Measurements from ENCODE around the gene TMEM220.
"Not testable (repeated sequence)": the region's sequence is repeated elsewhere in the genome, so short reads cannot be mapped to it uniquely, and the experiment has no call there.

The TMEM220 gene

DNA sequence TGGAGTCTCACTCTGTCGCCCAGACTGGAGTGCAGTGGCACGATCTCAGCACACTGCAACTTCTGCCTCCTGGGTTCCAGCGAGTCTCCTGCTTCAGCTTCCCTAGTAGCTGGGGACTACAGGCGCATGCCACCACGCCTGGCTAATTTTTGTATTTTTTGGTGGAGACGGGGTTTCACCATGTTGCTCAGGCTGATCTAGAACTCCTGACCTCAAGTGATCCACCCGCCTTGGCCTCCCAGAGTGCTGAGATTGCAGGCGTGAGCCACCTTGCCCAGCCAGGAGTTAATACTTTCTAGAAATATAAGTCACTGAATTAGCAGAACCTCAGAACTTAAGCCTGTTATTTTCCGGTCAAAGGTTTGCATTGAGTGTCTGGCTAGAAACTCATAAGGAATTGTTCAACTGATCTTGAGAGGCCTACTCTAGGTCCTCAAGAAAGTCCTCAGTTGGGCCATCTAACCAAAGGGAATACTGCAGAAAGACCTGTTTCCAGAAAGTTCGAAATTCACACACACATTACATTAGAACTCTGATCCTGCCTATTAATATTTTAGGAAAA is 1.4 kb downstream of the TMEM220 start:
- DNase-seq (ENCODE audit: low spot score), result no peak

DNA sequence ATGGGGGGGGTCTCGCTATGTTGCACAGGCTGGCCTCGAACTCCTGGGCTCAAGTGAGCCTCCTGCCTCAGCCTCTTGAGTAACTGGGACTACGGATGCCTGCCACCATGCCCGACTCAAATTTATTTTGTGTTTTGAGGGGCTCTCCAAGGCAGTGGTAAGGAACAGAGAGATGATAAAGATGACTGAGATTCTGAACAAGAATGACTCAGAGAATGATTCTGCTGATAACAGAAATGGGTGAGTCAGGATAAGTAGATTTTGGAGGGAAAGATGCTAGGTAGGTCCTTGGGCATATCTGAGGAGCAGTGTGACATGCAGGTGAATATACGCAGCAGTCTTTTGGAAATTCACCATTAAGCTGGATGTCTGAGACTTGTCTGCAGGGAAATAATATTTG is 2.6 kb downstream of the TMEM220 start:
- no peak for DNase-seq (ENCODE audit: low spot score)

DNA sequence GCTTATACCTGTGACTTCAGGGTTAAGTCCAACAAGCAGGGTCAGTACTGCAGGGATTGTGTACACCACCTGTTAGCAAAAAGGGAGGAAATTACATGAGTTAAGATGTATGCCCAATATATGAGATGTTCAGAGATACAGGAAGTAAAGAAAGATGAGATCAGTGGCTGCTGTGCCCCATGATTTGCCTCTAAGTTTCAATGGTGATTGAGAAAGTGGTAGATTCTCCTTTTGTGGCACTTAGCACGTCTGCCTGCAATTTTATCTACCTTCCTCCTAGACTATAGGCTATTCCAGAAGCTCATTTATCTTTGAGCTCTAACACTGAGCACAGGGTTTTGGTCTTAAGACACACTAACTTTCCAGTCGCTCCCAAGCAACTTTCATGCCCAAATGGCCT is 3.6 kb downstream of the TMEM220 start:
- DNase-seq (ENCODE audit: low spot score), result no peak

DNA sequence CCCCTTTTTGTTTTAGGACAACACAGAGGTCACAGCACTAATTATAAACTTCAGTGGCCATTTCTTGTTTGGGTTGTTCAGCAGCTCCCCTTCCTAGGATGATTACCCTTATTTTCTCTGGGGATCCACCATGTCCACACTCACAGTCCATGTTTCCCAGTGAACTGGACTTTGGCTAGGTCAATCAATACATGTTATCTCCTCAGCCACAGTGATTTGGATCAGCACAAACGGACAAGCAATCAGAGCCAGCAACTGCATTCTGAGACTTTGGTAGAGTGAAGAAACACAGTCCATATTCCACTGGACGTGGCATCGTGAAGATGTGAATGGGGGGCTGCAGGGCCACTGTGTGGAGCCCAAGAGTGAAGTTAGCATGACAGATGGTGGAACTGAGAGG is 4.6 kb downstream of the TMEM220 start:
- no peak for DNase-seq (ENCODE audit: low spot score)

DNA sequence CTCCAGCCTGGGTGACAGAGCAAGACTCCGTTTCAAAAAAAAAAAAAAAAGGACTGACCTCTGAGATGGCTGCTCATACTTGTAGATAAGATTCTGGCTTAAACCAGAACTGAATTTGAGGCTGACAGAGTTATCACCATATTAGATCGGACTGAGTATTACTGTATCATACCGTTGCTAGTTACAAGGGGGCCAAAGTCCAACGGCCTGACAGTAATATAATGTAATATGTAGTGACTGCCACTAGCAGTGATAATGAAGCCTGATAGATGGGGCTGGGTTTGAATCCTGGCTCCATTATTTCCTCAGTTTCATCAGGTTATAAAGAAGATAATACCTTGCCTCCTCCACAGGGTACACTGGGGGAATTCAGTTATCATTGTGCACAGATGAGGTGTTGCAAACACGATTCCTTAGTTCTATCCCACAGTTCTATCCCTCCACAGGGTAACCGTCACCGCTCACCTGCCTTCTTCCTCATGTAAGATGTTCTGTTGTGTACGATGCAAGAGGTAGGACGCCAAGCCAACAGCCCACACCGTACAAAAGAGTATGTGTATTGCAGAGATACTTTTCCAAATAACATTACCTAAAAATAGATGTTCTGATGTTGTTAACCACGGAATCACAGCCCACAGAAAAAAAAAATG is 5.2 kb downstream of the TMEM220 start:
- DNase-seq (ENCODE audit: low spot score), result no peak

DNA sequence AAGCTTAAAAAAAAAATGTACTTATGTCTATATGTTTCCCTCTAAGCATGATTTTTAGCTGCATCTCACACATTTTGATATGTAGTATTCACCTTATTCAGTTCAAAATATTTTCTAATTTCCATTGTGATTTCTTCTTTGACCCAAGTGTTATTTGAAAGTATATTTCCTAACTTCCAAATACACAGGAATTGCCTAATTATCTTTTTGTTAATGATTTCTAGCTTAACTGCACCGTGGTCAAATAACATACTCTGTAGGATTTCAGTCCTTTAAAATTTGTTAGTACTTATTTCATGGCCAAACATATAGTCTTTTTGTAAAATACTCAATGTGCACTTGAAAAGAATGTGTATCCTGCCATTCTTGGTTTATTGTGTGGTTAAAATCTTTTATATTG is 11.3 kb downstream of the TMEM220 start:
- DNase-seq (ENCODE audit: low spot score), result no peak

DNA sequence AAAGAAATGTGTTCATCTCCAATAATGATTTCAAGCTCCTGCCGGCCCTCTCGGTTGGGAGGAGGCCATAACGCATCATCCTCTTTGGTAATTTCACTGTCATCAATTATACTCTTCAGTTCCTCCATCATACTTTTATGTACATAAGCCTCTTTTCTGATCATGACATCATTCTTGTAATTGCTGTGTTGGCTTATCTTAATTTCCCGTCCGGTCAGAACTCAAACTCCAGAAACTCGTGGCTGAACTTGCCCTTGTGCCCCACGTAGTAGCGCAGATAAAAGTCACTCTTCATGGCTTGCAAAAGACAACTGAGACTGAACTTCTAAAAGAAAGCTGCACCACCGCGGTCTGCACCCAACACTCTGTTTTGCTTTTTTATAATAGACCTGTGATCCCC is 13.6 kb downstream of the TMEM220 start:
- DNase-seq (ENCODE audit: low spot score), result no peak

DNA sequence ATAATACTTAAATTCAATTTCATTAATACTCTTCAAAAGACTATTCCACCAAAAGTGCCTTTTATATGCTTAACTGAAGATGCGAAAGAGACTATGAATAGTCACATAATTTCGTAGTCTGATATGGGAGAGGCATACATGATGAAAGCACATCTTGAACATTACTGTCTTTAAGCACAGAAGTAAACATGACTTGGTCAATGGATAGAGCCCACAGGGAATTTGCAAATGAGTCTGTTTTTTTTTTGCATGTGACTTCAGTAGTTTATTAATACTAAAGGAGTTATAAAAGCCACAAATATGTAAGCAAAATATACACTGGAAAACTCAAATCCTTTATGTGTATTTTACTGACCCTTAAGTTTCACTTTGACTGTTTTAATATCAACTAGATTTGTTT is 16.5 kb downstream of the TMEM220 start:
- DNase-seq (ENCODE audit: low spot score), result no peak

DNA sequence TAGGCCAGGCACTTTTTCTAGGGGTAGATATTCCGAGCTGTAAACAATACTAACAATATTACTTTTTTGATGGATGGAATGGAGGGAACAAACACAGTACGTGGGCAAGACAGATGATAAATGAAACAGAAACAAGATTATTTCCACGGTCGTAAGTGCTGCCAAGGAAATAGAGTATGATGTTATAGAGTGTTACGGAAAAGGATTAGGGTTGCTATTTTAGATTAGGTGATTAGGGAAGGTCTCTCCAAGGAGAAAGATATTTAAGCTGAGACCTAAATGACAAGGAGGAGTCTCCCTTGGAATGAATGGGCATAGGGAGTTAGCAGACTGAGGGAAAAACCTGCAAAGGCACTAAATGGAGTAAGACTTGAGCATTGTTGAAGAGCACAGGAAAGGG is 24.1 kb downstream of the TMEM220 start:
- no peak for DNase-seq (ENCODE audit: low spot score)

DNA sequence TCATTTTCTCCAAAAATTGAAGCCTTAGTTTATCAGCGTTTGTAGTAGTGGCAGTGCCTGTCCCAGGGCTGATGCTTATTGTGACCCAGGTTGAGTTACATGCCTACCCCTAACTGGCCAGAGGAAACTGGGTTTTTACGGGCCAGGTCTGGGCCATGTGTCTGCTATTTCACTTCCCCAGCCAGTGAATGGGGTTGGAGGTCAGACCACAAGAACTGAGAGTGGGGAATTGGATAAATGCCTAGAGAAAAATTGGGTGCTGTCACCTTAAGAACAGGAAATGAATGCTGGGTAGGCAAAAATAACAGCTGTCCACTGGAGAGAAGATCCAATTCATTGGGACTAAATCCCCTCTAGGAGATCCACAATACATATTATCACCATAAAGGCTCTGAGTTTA is 27.2 kb downstream of the TMEM220 start:
- peak; percentile 2 for DNase-seq (ENCODE audit: low spot score)

DNA sequence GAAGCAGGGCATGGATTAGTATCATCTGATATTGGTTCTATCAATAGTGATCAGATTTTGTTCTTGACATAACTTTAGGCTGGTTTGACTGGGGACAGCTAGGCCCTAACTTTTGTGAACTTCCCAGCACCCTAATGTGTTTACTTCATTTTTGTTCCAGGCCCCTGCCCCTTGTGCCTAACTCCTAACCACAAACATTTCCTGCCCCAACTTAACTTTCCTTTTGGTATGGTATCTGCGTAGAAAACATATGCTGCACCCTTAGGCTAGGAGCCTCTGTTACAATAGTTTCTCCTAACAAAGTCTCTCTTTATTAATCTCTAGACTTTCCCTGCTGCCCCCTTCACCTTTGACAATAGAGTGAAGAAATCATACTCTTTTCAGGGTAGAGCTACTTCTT is 30.0 kb downstream of the TMEM220 start:
- no peak for DNase-seq (ENCODE audit: low spot score)

DNA sequence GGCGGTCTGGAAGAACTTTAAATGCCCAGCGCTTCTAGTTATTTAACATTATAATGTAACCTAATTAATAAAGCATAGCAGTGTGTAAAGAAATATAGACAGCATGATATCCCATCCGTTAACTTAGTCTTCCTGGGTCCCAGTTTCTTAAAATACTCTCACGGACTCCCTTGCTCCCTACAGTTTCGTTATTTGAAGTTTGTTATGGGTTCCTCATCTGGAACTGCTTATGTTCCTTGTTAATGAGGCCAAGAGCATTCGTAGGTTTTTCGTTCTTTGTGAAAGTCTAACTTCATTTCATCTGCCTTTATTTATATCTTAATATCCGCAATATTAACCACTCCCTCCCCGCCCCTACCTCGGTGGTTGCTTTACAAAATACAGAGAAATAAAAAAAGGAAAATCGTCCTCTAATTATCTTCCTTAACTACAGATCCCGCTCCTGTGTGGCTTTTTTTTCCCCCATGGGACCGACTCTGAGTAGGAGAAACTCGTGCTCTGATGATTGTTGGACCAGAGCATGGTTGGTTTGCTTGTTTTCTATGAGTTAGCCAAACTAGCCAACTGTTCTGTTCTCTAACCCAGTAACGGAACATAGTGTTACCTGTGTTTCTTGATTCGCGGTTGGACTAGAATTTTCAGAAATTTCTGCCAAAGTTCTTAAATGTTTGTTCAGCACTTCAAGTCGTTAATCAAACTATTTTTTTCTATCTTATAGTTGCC is 31.6 kb downstream of the TMEM220 start:
- no peak for DNase-seq (ENCODE audit: low spot score)

DNA sequence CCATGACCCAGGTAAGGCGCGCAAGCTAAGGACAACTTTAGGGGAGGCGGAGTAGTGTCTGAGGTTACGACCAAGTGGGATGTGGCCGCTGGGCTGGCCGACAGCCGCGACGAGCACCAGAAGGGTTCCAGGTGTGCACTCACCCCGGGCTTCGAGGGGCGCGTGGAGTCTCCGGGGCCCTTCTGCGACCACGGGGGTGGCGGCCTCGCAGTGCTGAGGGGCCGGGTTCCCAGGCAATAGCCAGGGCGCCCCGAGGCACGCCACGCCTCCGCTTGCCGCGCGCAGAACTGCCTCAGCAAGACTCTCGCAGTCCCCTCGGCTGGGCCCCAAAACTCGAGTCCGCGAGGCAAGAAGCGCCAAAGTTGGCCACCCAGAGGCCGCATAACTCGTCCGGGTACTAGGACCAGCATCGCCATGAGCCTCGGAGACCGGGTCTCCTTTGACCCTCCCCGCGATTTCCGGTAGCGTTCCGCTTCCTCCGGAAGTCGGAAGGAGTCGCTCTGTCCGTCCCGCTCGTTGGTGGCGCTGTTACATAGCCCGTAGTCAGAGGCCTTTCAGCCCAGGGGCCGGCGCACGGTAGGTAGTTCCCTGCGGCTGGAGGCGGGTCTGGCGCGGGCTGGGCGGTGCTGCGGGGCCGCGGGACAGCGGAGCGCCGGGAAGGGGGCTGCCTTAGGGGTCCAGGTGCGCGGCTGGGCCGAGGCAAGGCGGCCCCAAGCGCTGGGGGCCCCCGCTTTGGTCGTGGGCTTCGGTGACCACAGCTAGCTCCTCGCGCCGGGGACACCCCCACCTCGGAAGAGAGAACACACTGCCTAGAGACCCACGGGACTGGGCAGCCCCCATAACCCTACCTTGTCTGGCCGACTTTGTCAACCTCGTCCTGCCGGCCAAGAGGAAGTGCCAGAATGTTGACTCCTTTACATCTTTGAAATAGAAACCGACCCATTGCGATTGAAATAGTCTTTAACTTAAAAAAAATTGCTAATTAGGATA is 32.4 kb downstream of the TMEM220 start, which contains the start of the genes ADPRM and SCO1:
ADPRM (plus strand) TSS at position 503 of the 990 bp plus-strand sequence. CDS start 7,333 bp downstream, outside the sequence.
SCO1 (minus strand) TSS at position 442 of the 990 bp plus-strand sequence; CDS start at position 416, 26 bp downstream.
- peak; percentile 93 for DNase-seq (ENCODE audit: low spot score)

DNA sequence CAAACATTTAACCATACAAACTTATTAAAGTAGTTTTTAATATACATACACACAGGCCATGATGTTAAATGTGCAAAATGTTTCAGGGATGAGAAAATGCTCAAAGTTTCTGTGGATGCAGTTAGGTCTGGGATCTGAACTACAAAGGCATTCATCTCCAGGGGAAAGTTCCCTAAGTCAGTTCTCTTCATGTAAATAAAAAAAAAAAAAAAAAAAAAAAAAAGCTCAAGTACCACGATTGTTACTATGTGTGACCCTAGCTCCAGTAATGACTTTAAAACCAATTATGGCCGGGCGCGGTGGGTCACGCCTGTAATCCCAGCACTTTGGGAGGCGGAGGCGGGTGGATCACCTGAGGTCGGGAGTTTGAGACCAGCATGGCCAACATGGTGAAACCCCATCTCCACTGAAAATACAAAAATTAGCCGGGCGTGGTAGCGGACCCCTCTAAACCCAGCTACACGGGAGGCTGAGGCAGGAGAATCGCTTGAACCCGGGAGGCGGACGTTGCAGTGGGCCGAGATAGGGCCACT is 33.9 kb downstream of the TMEM220 start:
- DNase-seq (ENCODE audit: low spot score), result not testable (repeated sequence)

DNA sequence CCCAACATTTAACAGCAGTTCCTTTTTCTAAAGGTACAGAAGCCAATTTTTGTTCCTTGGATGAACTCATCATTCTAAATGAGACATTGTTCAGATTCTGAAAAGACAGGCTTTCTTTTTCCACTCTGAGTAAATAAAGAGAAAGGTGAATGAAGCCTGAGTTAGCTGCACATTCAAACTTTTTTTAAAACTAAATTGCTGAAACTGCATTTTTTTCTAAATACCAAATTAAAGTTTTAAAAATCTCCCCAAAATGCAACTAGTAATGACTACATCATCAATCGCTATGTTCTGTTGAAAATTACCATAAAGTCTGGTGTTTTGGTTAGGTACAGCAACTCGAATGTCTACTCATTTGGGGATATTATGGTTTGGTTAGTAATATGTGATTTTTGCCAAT is 42.3 kb downstream of the TMEM220 start:
- DNase-seq (ENCODE audit: low spot score), result no peak

DNA sequence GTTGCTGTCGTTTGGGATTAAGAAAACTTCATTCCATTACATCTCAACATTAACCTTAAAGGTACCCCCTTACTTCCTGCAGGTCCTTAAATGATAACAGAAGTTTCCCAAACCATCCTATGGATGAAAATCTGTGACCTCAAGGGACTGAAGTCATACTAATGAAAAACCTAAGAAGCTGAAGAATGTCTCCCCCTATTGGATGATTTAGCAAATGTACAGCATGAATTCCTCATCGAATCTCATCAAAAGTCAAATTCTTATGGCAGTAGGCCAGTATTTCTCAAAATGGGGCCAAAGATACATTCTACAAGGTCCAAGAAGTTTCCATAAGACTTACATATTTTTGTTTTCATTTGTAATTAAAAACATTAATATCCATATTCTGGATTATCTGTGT is 46.0 kb downstream of the TMEM220 start:
- DNase-seq (ENCODE audit: low spot score), result no peak

DNA sequence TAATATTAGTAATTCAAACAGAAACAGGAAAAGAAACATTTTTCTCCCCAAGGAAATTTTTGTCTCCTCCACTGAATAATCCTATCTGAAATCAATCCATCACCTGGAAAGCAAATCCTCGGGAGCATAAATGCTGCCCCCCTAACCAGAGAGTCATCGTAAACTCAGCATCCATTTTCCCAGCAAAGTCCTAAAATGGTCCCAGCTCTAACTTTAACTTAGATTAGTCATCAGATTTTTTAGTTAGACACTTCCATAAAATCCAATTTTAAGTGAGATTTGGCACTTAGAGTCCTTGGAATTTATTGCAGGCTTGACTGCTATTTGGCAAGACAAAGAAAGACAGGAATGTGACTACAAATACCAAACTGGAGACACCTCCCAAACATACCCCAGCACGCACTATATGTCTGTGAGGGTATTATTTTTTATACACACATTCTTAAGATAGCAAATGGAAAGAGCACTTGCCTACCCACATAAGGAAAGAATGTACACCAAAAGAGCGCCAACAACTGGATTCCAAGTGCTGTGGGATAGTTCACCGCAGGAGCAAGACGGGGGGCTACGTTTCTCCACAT is 47.9 kb downstream of the TMEM220 start:
- no peak for DNase-seq (ENCODE audit: low spot score)

DNA sequence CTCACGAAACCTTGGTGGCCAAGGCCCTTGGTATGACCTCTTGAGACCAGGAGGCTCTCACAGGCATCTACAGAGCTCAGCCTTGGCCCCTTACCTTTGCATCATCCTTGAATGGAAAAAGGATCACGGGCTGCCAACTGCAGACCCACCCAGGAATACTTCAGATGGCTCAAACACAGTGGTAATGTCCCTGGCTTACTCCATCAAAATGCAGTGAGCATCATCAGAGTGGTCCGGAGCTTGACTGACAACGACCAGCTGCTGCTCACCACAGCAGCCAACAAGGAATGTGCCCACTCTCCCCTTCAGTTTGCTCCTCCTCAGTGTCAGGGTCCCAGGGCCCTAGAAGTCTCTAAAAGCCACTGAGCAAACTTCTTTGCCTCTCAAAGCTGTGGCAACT is 55.1 kb downstream of the TMEM220 start:
- DNase-seq (ENCODE audit: low spot score), result no peak

DNA sequence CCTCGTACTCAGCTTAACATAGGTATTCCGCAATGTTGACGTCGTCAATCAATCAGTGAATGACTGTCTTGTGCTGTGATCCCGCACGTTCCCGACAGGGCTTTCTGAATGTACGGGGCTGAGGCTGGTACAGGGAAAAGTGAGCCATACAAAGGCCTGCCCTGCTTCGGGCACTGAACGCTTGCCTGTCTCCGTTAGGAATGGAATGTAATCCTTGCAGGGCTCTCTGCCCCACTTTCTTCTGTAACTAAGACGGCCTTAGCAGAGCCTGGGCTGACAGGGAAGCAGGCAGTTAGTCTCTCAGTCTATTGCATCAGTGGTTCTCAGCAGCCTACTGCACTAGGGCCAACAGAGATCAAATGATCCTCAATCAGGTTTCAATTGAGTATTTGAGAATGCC is 56.5 kb downstream of the TMEM220 start:
- DNase-seq (ENCODE audit: low spot score), result no peak

DNA sequence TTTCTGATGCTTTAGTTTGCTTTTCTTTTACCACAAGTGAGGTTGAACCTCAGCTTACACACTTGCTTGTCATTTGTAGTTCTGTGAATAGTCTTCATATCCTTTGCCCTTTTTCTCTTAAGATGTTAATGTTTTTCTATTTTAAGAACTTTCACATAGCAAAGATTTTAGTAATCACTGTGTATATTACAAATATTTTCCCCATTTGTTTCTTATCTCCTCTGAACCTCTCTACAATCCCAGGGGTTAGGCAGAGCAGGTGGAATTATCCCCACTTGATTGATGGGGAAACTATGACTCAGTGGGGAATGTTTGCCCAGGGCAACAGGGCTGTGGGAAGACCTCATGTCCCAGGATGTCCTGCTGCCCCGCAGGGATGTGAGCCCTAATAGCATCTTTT is 61.0 kb downstream of the TMEM220 start:
- DNase-seq (ENCODE audit: low spot score), result no peak

DNA sequence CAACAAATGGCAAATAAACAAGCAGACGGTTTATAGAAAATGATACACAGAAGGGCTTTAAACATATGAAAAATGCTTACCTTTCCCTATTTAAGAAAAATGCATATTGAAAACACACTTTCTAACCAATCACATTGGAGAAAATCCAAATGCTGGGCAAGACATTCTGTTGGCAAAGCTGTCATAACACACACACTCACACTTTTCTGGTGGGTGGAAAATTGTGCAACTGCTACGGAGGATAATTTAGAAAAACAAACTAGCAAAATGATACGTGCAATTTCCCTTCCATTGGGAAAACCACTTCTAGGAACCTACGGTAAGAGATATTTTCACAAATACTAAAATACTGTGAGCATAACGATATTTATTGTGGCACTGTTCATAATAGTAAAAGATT is 62.9 kb downstream of the TMEM220 start:
- no peak for DNase-seq (ENCODE audit: low spot score)

DNA sequence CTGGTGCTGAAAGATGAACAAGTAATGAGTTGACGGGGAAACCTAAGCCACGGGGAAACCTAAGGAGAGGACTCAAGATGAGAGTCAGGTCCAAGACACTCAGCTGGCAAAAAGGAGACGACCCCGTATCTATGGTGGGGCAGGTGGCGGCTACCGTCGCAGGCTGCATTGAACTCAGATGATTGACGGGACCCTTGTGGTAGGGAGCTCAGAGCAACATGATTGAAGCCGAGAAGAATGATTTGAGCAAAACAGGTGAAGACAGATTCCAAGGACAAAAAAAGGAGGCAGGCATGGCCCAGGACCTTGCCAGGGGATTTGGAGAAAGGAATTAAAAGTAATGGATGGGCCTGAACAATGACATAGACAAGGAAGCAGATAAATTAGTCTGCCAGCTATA is 65.3 kb downstream of the TMEM220 start:
- no peak for DNase-seq (ENCODE audit: low spot score)

Measured in globus pallidus (tissue), 1 donor.